Peyer's patch (tissue), 4 donors: ENCODE measurements around the gene MYDGF.

Experiments
- CTCF ChIP-seq, 6 experiments: fragments of 450-650 bp in 4 of 6; fragments of 200-600 bp in 2 of 6; sonication (generic) in 1 of 6; IDR thresholded peaks; one replicate each; pipeline ENCODE4 v1.5.1; 2017 to 2019; ENCODE audit warnings: antibody characterized with exemption in 6 of 6, mild to moderate bottlenecking in 3 of 6, moderate library complexity in 1 of 6
- POLR2A ChIP-seq, 2 donors: fragments of 450-650 bp; IDR thresholded peaks; one replicate each; pipeline ENCODE4 v1.5.1; 2017; ENCODE audit warnings: antibody characterized with exemption in 2 of 2, mild to moderate bottlenecking in 2 of 2, moderate library complexity in 2 of 2

DNA sequence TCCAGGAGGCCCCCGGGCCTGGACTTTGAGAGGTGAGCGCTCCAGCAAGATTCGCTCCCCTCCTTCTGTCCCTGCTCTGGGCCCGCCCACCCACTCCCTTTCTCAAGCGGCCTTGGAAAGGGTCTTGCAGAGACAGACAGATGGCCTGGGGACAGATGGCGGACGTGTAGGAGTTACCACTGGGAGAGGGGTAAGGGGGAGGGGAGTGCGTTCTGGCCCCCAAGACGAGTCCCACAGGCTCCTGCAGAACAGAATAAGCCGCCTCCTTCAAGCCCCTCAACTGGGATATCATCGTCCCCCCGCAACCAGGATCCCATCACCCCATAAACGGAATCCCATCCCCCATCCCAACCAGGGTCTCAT, 34.4 kb downstream of the MYDGF start:
- no peak for TF ChIP-seq CTCF (IDR thresholded peaks at IDR 0.05)
- TF ChIP-seq POLR2A (IDR thresholded peaks at IDR 0.05), result no peak
